Sigmoid colon (tissue), 7 donors: ENCODE measurements around the gene MLLT10. TPM values are rescaled to one million over a fixed set of nuclear protein-coding genes. Genes with fewer than 3 reads are reported as not detected.
"Not testable (repeated sequence)": the region's sequence is repeated elsewhere in the genome, so short reads cannot be mapped to it uniquely, and the experiment has no call there.

Source experiments
- DNase-seq: peaks from one replicate; pipeline ENCODE4 v3.0.0-alpha.2; 2019
- H3K27ac ChIP-seq, 4 donors: fragments of 200-600 bp; sonication (generic); one replicate each; pipeline ENCODE4 v1.5.1; 2016 to 2019; ENCODE audit warnings: mild to moderate bottlenecking in 1 of 4
- H3K27me3 ChIP-seq, 3 donors: fragments of 200-600 bp; sonication (generic); one replicate each; pipeline ENCODE4 v1.5.1; 2019; ENCODE audit warnings: mild to moderate bottlenecking in 1 of 3
- H3K36me3 ChIP-seq, 4 donors: fragments of 200-600 bp; sonication (generic); one replicate each; pipeline ENCODE4 v1.5.1; 2016 to 2019
- H3K4me1 ChIP-seq, 4 donors: fragments of 200-600 bp; sonication (generic); one replicate each; pipeline ENCODE4 v1.5.1; 2017 to 2019
- H3K4me3 ChIP-seq, 4 donors: fragments of 200-600 bp; sonication (generic); one replicate each; pipeline ENCODE4 v1.5.1; 2017 to 2019; ENCODE audit warnings: mild to moderate bottlenecking in 2 of 4, moderate library complexity in 1 of 4
- H3K9me3 ChIP-seq, 4 donors: fragments of 200-600 bp in 3 of 4; sonication (generic) in 3 of 4; one replicate each; pipeline versions ENCODE4 v1.5.1 to v1.6.1; 2013 to 2019
- EP300 ChIP-seq, 4 donors: sonication (generic); formaldehyde crosslinking; IDR thresholded peaks; one replicate each; pipeline ENCODE4 v1.6.1; 2017; ENCODE audit warnings: antibody characterized with exemption in 4 of 4
- POLR2A ChIP-seq, 2 donors: fragments of 450-650 bp; IDR thresholded peaks; one replicate each; pipeline ENCODE4 v1.6.1; 2016; ENCODE audit warnings: antibody characterized with exemption in 2 of 2, mild to moderate bottlenecking in 2 of 2, moderate library complexity in 2 of 2
- POLR2AphosphoS5 ChIP-seq, 4 donors: sonication (generic); formaldehyde crosslinking; IDR thresholded peaks; one replicate each; pipeline ENCODE4 v1.6.1; 2017; ENCODE audit warnings: antibody characterized with exemption in 4 of 4
- WGBS, 2 donors: extraction: QIAGEN DNeasy Blood & Tissue Kit; methylation state at CpG; one replicate each; pipeline ENCODE4 v1.1.7; 2013; 5-methylcytosine and 5-hydroxymethylcytosine counted together
- intact Hi-C: fragments of 100-400 bp; cut with DNase I; formaldehyde crosslinking; loops from one replicate; pipeline ENCODE4 v1.15.1; 2023
- polyA plus RNA-seq, 3 donors: library from polyadenylated mRNA; stranded (reverse); fragments of 200-250 nt; gene quantifications; one replicate each; pipeline ENCODE4 v1.2.3, GENCODE V29; 2013
- total RNA-seq, 4 donors: library from RNA; depleted of rRNA; stranded (reverse); fragments of >200 nt; gene quantifications; one replicate each; pipeline ENCODE4 v1.1.0, GENCODE V29; 2016
- TF ChIP-seq, protein P1 (sequence below), 4 experiments: fragments of 450-650 bp in 3 of 4; fragments of 200-600 bp in 1 of 4; IDR thresholded peaks; one replicate each; pipeline ENCODE4 v1.5.1; 2016 to 2019; ENCODE audit warnings: antibody characterized with exemption in 4 of 4, mild to moderate bottlenecking in 3 of 4, moderate library complexity in 2 of 4
- donor health status: healthy with polysubstance abuse.
- donor health status: Bipolar disorder and iron deficiency.
- donor health status: healthy.

MLLT10 gene
- total and polyA plus RNA-seq, 7 donors: 8.6 to 53.7 (median 36.0) TPM

DNA sequence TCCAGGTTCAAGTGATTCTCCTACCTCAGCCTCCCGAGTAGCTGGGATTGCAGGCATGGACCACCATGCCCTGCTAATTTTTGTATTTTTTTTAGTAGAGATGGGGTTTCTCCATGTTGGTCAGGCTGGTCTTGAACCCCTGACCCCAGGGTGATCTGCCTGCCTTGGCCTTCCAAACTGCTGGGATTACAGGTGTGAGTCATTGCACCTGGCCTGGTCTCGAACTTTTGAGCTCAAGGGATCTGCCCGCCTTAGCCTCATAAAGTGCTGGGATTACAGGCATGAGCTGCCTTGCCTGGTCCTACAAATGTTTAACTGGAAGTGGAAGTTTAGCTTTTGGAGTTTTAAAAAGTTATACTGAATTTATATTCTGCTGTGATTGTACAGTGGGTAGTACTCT, 2.8 kb downstream of the MLLT10 start:
- Histone ChIP-seq H3K4me3 (no peak overlapping the region), H3K36me3 (peaks cover 4 to 48% (median 20%) of the 10 kb centered on the region in 4 donors), H3K9me3 (no peaks in the 10 kb centered on the region), H3K27me3 (no peaks in the 10 kb centered on the region), H3K4me1 (peaks cover 0 to 38% (median 23%) of the 10 kb centered on the region in 4 donors), H3K27ac (no peak overlapping the region)
- no peak for TF ChIP-seq EP300 (IDR thresholded peaks at IDR 0.05)
- TF ChIP-seq, protein P1, sequence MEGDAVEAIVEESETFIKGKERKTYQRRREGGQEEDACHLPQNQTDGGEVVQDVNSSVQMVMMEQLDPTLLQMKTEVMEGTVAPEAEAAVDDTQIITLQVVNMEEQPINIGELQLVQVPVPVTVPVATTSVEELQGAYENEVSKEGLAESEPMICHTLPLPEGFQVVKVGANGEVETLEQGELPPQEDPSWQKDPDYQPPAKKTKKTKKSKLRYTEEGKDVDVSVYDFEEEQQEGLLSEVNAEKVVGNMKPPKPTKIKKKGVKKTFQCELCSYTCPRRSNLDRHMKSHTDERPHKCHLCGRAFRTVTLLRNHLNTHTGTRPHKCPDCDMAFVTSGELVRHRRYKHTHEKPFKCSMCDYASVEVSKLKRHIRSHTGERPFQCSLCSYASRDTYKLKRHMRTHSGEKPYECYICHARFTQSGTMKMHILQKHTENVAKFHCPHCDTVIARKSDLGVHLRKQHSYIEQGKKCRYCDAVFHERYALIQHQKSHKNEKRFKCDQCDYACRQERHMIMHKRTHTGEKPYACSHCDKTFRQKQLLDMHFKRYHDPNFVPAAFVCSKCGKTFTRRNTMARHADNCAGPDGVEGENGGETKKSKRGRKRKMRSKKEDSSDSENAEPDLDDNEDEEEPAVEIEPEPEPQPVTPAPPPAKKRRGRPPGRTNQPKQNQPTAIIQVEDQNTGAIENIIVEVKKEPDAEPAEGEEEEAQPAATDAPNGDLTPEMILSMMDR (IDR thresholded peaks at IDR 0.05): no peak
- no peak for TF ChIP-seq POLR2AphosphoS5 (IDR thresholded peaks at IDR 0.05)
- no peak for TF ChIP-seq POLR2A (IDR thresholded peaks at IDR 0.05)
- intact Hi-C loops: loop anchor here (10.0 kb wide), 2 partner anchors 468 to 1898 kb away; partner anchors contain the start of genes DNAJC1 and OTUD1
- WGBS, 2 donors: 68 to 85% methylated on average over 3 of the region's 3 CpGs
- DNase-seq: no peak

DNA sequence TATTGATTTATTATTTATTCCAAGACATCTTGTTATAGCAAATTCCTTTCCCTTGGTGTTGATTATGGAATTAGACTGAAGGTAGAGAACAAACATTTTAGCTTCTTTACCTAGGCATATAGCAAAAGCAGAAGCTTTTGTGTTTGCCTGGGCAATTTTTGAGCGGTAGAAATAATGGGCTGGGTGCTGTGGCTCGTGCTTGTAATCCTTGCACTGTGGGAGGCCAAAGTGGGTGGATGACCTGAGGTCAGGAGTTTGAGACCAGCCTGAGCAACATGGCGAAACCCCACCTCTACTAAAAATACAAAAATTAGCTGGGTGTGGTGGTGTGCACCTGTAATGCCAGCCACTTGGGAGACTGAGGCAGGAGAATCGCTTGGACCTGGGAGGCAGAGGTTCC, 6.7 kb downstream of the MLLT10 start:
- H3K27ac ChIP-seq, H3K9me3 ChIP-seq, DNase-seq, intact Hi-C loops, H3K27me3 ChIP-seq, H3K4me3 ChIP-seq: not testable (repeated sequence)
- Histone ChIP-seq H3K36me3 (peaks cover 4 to 86% (median 40%) of the 10 kb centered on the region in 4 donors), H3K4me1 (peaks cover 0 to 18% (median 6%) of the 10 kb centered on the region in 4 donors)
- 97 to 98% methylated on average over 4 of the region's 4 CpGs for WGBS, 2 donors

DNA sequence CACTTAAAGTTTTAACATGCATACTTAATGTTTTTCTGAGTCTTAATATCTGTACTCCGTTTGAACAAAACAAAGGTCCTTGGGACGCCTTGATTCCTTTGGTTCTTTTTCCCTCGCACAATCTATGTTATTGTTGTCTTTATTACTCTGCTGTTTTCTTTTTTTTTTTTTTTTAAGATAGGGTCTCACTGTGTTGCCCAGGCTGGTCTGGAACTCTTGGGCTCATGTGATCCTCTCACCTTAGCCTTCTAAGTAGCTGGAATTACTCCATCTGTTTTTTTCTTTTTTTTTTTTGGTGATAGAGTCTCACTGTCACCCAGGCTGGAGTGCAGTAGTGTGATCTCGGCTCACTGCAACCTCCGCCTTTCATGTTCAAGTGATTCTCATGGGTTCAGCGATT, 13.2 kb downstream of the MLLT10 start:
- Histone ChIP-seq H3K36me3 (peaks cover 0 to 72% (median 25%) of the 10 kb centered on the region in 4 donors), H3K27ac (no peak overlapping the region), H3K27me3 (no peaks in the 10 kb centered on the region), H3K4me1 (peaks cover 0 to 6% (median 0%) of the 10 kb centered on the region in 4 donors), H3K9me3 (no peaks in the 10 kb centered on the region), H3K4me3 (no peak overlapping the region)
- intact Hi-C loops: no loop called here
- TF ChIP-seq, protein P1 (IDR thresholded peaks at IDR 0.05): no peak
- TF ChIP-seq POLR2A (IDR thresholded peaks at IDR 0.05) (no peak), POLR2AphosphoS5 (IDR thresholded peaks at IDR 0.05) (no peak), EP300 (IDR thresholded peaks at IDR 0.05) (no peak)
- 95 to 97% methylated on average over 6 of the region's 6 CpGs for WGBS, 2 donors
- no peak for DNase-seq

DNA sequence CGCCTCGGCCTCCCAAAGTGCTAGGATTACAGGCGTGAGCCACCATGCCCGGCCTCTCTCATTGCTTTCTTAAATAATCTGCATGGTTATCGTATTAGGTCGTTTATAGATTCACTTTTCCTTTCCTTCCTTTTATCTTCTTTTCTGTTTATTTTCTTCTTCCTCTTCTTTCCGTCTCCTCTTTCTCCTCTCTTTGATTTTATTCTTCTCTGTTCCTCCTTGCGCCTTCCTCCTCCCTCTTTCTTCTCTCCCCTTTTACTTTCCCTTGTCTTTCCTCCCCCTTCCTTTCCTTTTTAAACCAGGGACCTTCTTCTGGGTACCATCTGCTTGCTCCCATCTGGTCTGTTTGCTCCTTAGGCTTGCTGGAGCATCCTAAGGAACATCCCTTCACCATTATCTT, 18.6 kb downstream of the MLLT10 start:
- DNase-seq: no peak
- no peak overlapping the region for H3K27ac ChIP-seq
- 94% methylated on average over 8 of the region's 8 CpGs for WGBS, 2 donors
- H3K36me3 ChIP-seq: peaks cover 0 to 66% (median 10%) of the 10 kb centered on the region in 4 donors
- H3K4me1 ChIP-seq: peaks cover 0 to 17% (median 7%) of the 10 kb centered on the region in 4 donors
- intact Hi-C loops: no loop called here
- H3K9me3 ChIP-seq: no peaks in the 10 kb centered on the region
- H3K4me3 ChIP-seq: no peak overlapping the region
- TF ChIP-seq EP300 (IDR thresholded peaks at IDR 0.05) (no peak), POLR2AphosphoS5 (IDR thresholded peaks at IDR 0.05) (no peak), POLR2A (IDR thresholded peaks at IDR 0.05) (no peak)
- TF ChIP-seq, protein P1 (IDR thresholded peaks at IDR 0.05): no peak
- H3K27me3 ChIP-seq: no peaks in the 10 kb centered on the region

DNA sequence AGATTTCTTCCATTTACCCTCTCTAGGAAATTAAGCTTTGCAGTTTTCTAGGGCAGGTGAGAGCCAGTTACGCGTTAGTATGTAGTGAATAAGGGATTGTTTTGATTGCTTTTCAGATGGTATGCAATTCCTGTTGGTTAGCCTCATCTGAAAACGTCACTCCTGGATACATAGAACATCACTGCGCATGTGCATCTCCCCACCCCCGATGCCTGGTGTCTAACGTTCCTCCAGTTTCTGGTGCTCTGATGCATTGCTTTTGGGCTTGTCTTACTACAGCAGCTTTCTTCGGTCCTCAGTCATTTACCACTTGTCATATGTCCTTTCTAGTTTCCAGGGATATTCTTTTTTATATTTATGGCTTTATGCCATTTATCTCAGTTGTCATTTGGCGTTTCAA, 22.5 kb downstream of the MLLT10 start:
- Histone ChIP-seq H3K9me3 (no peaks in the 10 kb centered on the region), H3K4me1 (peaks cover 0 to 20% (median 9%) of the 10 kb centered on the region in 4 donors), H3K27me3 (no peaks in the 10 kb centered on the region), H3K4me3 (no peak overlapping the region), H3K27ac (no peak overlapping the region), H3K36me3 (peaks cover 0 to 65% (median 5%) of the 10 kb centered on the region in 4 donors)
- 89 to 90% methylated on average over 8 of the region's 8 CpGs for WGBS, 2 donors
- intact Hi-C loops: no loop called here
- TF ChIP-seq, protein P1 (IDR thresholded peaks at IDR 0.05): no peak
- no peak for TF ChIP-seq POLR2A (IDR thresholded peaks at IDR 0.05)
- no peak for TF ChIP-seq EP300 (IDR thresholded peaks at IDR 0.05)
- TF ChIP-seq POLR2AphosphoS5 (IDR thresholded peaks at IDR 0.05): no peak
- no peak for DNase-seq

DNA sequence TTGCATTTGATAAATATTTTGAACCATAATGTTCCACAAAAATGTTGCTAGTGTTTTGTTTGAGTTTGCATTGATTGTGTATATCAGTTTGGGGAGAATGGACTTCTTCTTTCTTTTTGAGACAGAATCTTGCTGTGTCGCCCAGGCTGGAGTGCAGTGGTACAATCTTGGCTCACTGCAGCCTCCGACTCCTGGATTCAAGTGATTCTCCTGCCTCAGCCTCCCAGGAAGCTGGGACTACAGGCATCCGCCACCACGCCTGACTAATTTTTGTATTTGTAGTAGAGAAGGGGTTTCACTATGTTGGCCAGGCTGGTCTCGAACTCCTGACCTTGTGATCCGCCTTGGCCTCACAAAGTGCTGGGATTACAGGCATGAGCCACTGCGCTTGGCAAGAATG, 25.0 kb downstream of the MLLT10 start:
- H3K27me3 ChIP-seq, H3K9me3 ChIP-seq, intact Hi-C loops, H3K27ac ChIP-seq, H3K4me3 ChIP-seq, DNase-seq: not testable (repeated sequence)
- Histone ChIP-seq H3K36me3 (peaks cover 0 to 41% (median under 1%) of the 10 kb centered on the region in 4 donors), H3K4me1 (peaks cover 0 to 20% (median 9%) of the 10 kb centered on the region in 4 donors)
- 96 to 98% methylated on average over 7 of the region's 7 CpGs for WGBS, 2 donors
